Heart left ventricle (tissue), 13 donors: ENCODE results near the gene ANK3.

Source experiments
- POLR2A ChIP-seq, 2 donors: fragments of 450-650 bp; IDR thresholded peaks; one replicate each; pipeline ENCODE4 v1.6.1; 2017; ENCODE audit warnings: antibody characterized with exemption in 2 of 2, mild to moderate bottlenecking in 2 of 2, moderate library complexity in 2 of 2
- TF ChIP-seq, protein P1 (sequence below), 12 donors: fragments of 200-600 bp; sonication (generic) in 4 of 12; IDR thresholded peaks; one replicate each; pipeline versions ENCODE4 v1.5.0 to v1.8.0; 2018 to 2022; ENCODE audit warnings: antibody characterized with exemption in 12 of 12, mild to moderate bottlenecking in 5 of 12
- donor health status: ischemic (EF 13 %, LVEDD 7.1; RV severe dilation, severe dysfunction).
- donor health status: DM: no; HTN: yes; CAD: no.
- donor health status: DM: no; HTN: no; CAD: no.
- donor health status: ischemic (EF 25% LVEDD 6.9; RV normal size, moderate dysfunction).
- donor health status: ischemic (EF 25% LVEDD 5.7; RV mildly dilated, moderate dysfunction).
- donor health status: ischemic (EF 35%, LVEDD 5.7; RV mildly dilated, moderate dysfunction).
- donor health status: nonischemic (EF 11% LVEDD 7.7; RV severe dilation, severe dysfunction).
- donor health status: DM: yes; HTN: yes; CAD: no.
- donor health status: PGD.
- donor health status: ischemic (EF 29% LVEDD 5.4; RV normal size, mild dysfunction).
- donor health status: nonischemic (EF 23%, LVEDD 6.1; RV moderate dilation, normal function).

DNA sequence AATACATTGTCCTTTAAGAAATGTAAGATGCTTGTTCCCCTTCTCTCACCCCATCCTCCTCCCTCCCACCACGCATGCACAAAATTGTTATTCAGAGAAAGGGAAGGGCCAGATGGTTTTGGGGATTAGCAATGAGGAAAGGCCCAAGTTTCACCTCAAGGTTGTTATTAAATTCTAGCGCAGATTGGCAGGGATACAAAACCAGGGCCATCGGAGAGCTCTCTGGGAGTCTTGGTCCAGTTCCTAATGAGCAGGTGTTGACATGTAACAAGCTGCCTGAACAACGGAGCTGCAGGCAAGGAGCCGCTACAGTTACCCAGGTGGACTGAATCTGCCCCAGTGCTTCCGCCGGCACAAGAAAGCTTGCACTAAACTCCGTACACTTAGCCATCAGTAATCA, 9.7 kb upstream of the ANK3 start:
- TF ChIP-seq, protein P1, sequence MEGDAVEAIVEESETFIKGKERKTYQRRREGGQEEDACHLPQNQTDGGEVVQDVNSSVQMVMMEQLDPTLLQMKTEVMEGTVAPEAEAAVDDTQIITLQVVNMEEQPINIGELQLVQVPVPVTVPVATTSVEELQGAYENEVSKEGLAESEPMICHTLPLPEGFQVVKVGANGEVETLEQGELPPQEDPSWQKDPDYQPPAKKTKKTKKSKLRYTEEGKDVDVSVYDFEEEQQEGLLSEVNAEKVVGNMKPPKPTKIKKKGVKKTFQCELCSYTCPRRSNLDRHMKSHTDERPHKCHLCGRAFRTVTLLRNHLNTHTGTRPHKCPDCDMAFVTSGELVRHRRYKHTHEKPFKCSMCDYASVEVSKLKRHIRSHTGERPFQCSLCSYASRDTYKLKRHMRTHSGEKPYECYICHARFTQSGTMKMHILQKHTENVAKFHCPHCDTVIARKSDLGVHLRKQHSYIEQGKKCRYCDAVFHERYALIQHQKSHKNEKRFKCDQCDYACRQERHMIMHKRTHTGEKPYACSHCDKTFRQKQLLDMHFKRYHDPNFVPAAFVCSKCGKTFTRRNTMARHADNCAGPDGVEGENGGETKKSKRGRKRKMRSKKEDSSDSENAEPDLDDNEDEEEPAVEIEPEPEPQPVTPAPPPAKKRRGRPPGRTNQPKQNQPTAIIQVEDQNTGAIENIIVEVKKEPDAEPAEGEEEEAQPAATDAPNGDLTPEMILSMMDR (IDR thresholded peaks at IDR 0.05): no peak
- TF ChIP-seq POLR2A (IDR thresholded peaks at IDR 0.05): no peak
